IPS-11a (cell line): ENCODE measurements around the gene PLCB1.

Experiments
- H3K4me3 ChIP-seq: one replicate; pipeline ENCODE4 v1.5.1; 2013; ENCODE audit warnings: low read depth, low read length, control low read depth

Gene PLCB1

DNA sequence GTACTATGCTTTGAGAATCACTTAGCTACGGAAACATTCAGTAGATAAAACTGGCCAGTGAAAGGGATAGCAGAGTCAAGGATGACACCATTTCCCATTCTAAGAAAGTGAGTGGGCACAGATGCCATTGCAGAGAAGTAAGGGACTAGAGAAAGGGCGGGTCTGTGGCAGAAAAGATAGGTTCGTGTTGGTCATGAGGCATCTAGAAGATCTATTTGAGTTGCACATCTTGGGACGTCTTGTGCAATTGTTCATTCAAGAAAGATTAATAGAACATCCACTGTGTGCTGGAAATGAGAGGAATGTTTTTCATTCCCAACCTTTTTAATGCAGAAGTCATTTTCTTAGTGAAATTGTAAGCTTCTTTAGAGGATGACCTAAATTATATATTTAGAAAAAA is 161.7 kb downstream of the PLCB1 start:
- no peak overlapping the region for H3K4me3 ChIP-seq

DNA sequence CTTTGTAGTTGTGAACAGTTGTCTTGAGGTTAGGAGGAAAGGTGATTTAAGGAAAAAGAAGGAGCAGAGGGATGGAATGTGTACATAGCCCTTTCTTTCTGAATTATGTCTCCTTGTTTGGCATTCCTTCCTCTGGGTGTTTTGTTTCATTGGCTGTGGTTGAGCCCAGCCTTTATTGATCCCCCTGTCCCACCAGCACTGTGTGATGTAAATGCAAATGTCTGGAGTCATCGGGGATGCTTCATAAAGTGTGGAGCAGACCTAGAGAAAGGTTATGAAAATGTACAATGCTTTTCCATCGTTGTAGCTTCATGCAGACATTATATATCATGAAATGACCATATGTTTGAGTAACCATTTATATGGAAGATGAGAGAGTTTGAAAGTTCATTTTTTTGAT is 164.5 kb downstream of the PLCB1 start:
- no peak overlapping the region for H3K4me3 ChIP-seq

DNA sequence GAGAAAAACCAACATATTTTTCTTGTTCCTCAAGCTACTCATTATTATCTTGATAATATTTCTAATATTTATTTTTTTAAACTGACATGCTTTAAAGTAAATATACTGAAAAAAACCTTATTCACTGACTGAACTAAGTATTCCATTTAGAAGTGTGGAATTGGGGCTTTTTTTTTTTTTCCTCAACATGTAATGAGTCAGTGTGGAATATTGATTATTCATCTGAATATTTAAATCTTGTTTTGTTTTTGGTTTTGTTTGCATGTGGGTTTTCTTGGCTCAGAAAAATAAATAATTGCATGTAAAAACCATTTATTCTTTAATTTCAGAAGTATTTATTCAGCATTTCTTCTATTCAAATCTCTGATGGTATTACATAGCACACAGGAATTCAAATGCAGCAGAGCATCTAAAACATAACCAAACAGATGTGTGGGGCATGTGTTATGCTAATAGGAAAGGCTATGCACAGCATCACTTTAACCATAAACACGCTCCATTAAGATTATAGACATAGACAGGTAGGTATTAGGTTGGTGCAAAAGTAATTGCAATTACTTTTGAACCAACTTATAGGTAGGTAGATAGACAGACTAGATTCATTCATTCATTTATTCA is 166.5 kb downstream of the PLCB1 start:
- H3K4me3 ChIP-seq: no peak overlapping the region

DNA sequence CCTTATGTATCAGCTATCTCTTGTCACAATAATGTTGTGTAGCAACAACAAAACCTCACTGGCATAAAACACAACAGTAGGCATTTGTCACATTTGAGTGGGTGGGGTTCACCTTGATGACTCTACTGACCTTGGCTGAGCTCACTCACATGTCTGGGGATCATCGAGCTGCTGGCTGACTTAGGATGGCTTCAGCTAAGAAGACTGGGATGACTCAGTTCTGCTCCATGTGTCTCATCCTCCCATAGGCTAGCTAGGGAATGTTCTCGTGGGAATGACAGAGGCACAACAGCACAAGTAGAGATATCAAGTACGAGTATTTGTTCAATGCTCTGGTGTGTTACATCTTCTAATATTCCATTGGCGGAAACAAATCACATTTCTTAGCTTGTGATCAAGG is 167.9 kb downstream of the PLCB1 start:
- no peak overlapping the region for H3K4me3 ChIP-seq

DNA sequence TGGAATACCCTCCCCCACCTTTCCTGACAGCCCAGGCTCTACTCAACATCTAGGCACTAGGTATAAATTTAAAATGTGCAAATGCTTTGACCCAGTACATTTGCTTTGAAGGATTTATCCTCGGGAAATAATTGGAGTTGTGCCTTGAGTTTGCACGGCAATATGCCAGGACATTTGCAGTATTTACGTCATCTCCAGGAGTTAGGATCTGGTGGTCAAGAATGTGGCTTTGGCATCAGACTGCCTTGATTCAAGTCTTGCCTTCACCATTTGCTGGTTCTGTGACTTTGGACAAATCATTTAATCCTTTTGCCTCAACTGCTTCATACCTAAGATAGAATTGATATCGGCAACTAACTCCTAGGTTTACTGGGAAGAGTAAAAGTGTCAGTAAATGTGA is 169.6 kb downstream of the PLCB1 start:
- no peak overlapping the region for H3K4me3 ChIP-seq

DNA sequence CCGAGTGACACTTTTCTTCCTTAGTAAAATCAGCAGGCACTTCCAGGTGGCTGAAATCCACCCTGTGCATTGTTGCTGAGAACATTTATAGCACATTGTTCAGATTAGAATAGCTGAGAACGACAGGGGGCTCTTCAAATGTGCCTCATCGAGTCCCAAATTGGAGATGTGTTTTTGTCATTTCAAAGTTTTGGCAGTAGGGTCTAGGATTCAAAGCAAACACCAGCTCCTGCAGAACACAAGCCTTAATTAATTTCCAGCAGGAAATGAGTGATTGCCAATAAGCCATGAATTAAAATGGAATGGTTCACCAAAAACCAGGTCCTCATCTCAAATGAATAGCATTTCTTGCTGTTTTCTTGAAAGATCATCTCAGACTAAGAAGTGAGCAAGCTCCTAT is 171.6 kb downstream of the PLCB1 start:
- no peak overlapping the region for H3K4me3 ChIP-seq

DNA sequence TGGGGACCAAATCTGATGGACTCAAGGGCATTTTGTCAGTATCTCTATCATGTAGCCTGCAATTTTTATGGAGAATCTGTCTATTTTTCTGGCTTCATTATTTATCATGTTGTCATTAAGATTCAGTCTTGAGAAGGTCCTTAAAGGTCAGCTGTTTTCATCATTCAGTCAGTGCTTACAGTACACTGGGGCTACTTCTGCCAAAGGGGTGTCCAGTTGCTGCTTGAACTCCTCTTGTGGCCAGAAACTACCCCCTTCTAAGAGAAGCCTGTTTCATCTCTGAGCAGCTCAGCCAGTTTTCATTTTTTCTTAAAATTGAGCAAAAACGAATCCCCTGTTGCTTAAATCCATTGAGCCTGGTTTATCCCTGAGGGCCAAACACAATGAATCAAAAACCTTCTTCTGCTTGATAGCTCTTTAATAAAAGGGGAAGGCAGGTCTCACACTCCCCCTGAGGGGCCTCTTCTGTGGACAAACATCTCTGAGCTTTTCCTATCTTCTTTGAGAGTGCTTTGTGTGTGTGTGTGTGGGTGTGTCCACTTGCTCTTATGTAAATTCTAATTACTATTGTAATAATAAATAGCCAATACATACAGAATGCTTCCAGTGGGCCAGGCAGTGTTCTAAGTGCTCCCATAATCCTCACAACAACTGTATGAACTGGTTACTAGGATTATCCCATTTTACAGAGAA is 172.2 kb downstream of the PLCB1 start:
- no peak overlapping the region for H3K4me3 ChIP-seq

DNA sequence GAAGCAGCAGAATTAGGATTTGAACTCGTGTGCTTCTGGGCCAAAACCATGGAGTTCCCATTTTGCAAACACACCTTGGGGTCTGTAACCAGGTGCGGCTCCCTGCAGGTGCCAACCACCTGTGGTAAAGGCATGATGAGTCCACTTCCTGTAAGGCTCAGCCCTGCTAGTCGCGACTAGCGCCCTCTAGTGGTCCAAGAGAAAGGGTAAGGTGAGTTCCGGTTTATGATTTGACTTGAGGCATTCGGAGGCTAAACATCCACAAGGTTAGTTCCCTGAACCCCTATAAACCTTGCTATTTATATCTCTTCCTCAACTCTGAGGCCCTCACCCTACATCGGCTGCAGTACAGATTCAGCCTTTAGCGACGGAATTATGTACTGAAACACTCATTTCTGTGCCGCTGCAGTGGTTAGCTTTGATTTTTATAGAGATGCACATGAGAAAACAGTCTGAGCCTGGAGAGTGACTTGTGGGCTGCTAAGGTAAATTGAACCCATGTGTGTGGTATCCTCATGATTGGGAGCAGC is 173.4 kb downstream of the PLCB1 start:
- H3K4me3 ChIP-seq: no peak overlapping the region

DNA sequence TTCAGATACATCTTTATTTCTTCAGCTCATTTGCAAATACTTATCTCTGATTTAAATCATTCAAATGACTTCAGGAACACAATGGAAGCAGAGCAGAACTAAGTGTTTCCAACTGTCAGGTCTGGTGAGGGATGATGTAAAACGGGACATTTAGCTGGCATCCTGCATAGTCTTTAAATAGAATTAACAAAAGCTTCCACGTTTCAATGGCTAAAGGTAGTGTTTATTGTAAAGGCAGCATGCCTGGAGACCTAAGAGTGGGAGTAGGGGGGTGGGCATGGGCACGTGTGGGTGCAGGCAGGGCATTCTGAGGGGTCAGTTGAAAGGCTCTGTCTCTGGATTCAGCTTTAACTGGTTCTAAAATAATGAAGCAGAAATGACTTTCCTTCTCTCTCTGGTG is 174.9 kb downstream of the PLCB1 start:
- H3K4me3 ChIP-seq: no peak overlapping the region

DNA sequence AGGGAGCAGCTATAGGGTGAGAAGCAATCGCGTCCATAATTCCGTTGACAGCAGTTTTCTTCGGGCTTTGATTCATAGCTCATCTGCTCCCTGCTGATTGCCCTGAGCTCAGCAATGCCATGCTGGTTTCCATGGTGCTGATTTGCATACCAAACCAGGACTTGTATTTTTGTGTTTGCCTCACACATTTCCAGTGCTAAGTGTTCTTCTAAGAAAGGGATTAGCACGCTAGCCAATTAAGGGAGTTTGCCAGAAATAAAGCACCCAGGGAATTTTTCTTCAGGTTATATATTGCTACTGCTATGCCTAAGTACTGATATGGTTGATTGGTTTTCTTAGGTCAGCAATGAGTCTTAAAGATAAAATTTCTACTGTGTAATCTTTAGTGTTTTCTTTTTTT is 177.6 kb downstream of the PLCB1 start:
- H3K4me3 ChIP-seq: no peak overlapping the region

DNA sequence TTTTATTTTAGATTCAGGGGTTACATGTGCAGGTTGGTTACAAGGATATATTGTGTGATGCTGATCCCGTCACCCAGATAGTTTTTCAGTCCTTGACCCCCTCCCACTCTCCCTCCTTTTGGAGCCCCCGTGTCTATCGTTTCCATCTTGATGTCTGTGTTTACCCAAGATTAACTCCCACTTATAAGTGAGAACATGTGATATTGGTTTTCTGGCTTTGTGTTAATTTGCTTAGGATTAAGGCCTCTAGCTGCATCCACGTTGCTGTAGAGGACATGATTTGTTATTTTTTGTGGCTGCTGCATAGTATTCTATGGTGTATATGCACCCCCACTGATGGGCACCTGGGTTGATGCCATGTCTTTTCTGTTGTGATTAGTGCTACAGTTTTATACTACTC is 178.6 kb downstream of the PLCB1 start:
- no peak overlapping the region for H3K4me3 ChIP-seq

DNA sequence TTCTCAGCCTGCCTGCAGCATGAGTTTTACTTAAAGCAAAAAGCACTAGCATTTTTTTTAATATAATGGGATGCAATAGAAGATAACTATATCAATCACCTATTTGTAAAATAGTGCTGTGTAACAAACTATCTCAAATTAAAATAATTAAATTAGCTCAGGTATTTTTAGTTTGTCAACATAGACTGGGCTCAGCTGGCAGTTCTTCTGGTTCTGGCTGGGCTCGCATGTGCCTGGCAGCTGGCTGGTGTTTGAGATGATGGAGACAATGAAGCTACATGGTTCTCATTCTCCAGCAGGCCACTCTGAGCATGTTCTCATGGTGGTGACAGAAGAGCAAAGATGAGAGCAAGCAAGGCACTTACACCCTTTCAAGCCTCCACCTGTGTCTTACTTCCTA is 181.0 kb downstream of the PLCB1 start:
- H3K4me3 ChIP-seq: no peak overlapping the region

DNA sequence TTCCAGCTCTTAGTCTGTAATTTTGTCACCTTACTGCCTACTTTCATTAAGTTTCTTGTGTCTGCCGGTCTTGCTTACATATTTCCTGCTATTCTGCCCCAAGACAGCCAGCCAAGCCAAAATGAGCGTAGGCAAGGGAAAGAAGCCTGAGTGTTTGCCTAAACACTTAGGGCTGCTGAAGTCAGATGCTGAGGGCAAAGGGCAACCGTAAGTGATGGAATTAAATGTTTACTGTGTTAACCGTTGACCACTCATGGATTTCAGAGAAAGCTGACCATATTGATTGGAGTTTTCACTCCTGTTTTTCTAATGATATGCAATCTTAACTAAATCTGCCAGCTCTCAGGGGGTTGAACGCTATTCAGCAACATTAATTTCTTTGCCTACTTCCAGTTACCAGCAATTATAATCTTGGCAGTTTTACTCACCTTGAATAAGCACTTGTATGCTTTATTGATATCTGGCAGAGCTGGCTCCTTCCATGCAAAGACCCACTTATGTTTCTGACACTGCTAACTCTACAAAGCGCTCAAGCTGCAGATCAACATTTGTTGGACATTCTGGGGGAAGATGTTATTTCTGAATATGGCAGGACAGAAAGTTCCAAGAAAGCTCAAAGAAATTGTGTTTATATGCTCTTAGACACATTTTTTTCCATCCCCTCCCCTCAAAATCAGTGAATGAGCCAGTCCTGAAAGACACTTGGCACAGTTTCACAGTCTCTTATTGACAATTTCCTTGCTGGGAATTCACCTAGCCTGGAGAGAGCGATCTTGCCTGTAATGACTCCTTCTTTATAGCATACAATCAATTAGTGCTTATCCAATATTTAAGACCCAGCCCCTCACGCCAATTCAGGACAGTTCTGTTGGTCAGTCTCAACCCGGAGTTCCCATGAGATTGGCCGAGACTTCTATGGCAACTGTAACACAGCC is 183.8 kb downstream of the PLCB1 start:
- no peak overlapping the region for H3K4me3 ChIP-seq

DNA sequence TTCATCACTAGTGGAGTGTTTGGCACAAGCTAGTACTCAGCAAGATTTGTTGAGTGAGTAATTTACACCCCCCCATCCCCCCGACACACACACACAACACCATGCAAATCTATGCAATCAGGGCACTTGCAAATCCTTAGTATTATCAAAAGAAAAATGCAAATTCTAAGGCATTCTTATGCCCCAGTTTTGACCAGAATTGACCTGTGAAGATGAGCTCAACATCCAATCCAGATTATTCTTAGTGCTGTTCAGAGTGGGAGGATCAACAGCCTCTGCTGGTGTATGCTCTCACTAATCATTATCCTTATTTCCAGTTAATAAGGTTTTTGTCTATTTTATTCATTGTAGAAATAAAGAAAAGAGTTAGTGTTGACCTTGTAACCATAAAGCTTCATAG is 185.4 kb downstream of the PLCB1 start:
- no peak overlapping the region for H3K4me3 ChIP-seq

DNA sequence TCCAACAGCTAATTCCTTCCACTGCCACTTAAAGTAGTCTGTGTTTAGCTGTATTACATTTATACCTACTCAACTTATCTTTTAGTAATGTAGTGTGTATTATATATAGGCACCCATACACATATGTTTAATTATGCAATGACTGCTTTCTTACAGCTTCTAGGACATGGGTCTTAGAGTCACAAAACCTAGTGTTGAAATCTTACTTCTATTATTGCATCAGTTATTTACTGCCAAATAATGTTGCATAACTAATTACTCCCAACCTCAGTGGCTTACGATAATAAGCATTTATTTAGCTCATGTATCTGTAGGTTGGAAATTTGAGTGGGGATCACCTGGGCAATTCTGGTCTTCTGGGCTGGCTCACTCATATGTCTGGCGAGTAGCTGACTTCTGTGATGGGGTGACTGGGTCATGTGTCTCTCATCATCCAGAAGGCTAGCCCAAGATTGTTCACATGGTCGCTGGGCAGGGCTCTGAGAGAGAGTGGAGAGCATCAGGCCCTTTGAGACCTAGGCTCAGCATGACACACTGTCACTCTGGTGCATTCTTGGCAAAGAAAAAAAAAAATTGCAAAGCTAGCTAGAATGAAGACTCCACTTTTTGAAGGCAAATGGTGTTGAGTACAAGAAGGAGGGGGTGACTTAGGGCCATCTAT is 187.0 kb downstream of the PLCB1 start:
- no peak overlapping the region for H3K4me3 ChIP-seq

DNA sequence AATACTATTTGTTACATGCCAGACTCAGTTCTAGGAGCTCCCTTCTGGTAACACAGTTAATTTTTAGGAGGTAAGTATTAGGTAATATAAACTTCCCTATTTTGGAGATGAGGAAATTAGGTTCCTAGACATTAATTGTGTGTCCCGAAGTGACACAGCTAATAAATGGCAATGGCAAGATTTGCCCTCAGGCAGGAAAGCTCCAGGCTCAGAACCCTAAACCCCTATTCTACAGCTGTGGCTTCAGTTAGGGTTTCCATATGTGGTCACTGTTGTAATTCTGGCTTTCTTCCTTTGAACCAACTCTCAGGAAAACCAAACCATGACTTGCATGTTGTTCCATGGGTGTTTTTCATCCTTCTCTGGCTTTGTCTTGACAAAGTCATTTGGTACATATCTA is 188.2 kb downstream of the PLCB1 start:
- H3K4me3 ChIP-seq: no peak overlapping the region

DNA sequence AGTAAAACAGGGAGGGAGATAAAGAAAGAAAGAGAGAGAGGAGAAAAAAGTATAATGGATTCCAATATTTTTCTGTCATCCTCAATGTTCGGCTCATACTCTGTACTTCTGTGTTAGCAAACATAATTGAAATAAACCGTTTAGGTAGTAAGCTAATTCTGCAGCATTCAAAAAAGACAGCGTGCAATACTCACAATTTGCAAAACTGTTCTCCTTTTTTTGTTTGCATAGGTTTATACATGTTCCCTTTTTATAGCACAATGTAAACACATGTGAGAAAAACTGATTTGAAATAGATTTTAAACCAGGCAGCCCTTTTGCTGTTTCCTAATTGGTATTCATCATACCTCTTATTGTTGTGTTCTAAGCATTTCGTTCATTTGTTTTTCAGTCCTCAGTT is 188.9 kb downstream of the PLCB1 start:
- no peak overlapping the region for H3K4me3 ChIP-seq

DNA sequence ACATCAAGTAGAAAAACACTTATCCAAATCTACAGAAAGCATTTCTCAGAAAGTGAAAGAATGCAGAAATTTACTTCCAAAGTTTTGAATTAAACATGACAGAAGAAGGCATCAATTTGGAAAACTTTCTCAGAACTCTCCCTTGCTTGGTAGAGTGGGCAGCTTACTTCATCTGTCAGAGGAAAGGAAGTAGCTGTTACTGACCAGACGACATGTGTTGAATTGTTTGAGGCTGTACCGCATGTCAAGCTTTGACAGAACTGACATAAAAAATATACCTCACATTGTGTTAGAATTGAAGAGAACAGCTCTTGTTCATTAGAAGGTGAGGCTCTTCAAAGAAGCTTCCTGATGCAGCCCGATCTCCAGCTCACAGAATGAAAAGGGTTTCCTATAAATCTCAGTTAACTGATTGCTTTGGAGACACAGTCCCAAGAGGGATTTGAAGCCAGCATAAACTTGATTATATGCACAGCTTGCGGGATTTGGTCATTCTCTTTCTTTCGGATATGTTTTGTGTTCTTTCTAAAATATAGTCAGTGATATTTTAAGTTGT is 190.7 kb downstream of the PLCB1 start:
- H3K4me3 ChIP-seq: no peak overlapping the region

DNA sequence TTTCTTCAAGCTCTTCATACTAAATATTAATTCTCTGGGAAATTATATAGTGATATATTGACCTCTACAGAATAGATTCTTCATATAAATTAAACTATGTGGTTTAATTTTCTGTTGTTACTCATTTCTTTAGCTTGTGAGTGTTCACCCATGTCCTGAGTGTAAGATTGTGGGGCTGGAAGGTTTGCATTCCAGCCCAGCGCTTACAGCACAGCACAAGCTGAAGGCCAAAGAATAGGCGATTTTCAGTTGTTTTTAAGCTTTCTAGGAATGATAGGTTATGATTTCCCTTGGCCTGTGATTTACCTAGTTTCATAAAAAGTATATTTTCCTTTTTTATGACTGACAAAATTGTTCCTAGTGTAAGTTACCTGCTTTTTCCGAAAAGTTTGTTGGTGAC is 194.1 kb downstream of the PLCB1 start:
- no peak overlapping the region for H3K4me3 ChIP-seq

DNA sequence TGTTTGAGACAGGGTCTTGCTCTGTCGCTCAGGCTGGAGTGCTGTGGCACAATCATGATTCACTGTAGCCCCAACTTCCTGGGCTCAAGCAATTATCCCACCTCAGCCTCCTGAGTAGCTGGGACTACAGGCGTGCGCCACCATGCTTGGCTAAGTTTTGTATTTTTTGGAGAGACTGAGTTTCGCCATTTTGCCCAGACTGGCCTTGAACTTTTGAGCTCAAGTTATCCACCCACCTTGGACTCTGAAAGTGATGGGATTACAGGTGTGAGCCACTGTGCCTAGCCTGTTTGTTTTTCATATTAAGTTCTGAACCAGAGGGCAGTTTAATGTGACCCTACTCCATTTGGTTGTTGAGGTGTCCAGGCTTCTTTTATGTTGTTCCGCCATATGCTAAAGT is 194.8 kb downstream of the PLCB1 start:
- no peak overlapping the region for H3K4me3 ChIP-seq

DNA sequence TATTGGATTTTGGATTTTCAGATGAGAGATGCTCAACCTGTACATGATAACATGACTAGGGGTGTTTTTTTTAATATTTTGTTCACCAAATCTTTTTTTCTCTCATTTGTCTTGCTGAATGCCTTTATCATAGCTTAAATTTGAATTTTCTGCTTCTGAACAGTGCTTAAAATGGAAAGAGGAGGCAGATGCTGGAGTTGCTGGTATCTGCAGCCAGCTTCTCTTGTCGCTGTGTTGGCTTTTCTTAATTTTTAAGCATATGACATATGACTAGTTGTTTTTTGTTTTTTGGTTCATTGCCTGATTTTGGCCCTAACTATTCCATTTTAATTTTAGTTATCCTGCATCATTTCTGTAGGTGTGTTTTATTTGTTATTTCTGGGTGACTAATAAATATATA is 196.1 kb downstream of the PLCB1 start:
- H3K4me3 ChIP-seq: no peak overlapping the region
